ENCODE measurements around the gene MACROD2.

The MACROD2 gene

GRCh38 chr20:16030253-16030652 lies 2034.9 kb downstream of the MACROD2 start:
- no peak for FAIRE-seq

GRCh38 chr20:16035576-16035975 lies 2040.3 kb downstream of the MACROD2 start:
- FAIRE-seq, result no peak

- FAIRE-seq, result no peak
These were observed 2041.0 kb downstream of the MACROD2 start for GRCh38 chr20:16036331-16036730.

GRCh38 chr20:16040742-16041141 lies 2045.4 kb downstream of the MACROD2 start:
- FAIRE-seq, result no peak

GRCh38 chr20:16042731-16043130 lies 2047.4 kb downstream of the MACROD2 start:
- no peak for FAIRE-seq

- no peak for FAIRE-seq
These were observed 2048.6 kb downstream of the MACROD2 start for GRCh38 chr20:16043931-16044330.

- no peak for FAIRE-seq
These were observed 2053.6 kb downstream of the MACROD2 start for GRCh38 chr20:16048876-16049275.

- FAIRE-seq, result no peak
These were observed 2054.3 kb downstream of the MACROD2 start for GRCh38 chr20:16049529-16050093.

- no peak for FAIRE-seq
These were observed 2055.1 kb downstream of the MACROD2 start for GRCh38 chr20:16050366-16050765.

- no peak for FAIRE-seq
These were observed 2056.7 kb downstream of the MACROD2 start for GRCh38 chr20:16051968-16052367.

- no peak for FAIRE-seq
These were observed 2057.1 kb downstream of the MACROD2 start for GRCh38 chr20:16052456-16052855.

- FAIRE-seq, result no peak
These were observed 2059.7 kb downstream of the MACROD2 start for GRCh38 chr20:16054985-16055384.

GRCh38 chr20:16057651-16058050 lies 2062.3 kb downstream of the MACROD2 start:
- FAIRE-seq, result no peak

- FAIRE-seq, result no peak
These were observed 2063.0 kb downstream of the MACROD2 start for GRCh38 chr20:16058268-16058667.

- no peak for FAIRE-seq
These were observed 2064.5 kb downstream of the MACROD2 start for GRCh38 chr20:16059841-16060240.

- FAIRE-seq, result no peak
These were observed 2066.0 kb downstream of the MACROD2 start for GRCh38 chr20:16061351-16061750.

GRCh38 chr20:16062661-16063581 lies 2067.6 kb downstream of the MACROD2 start:
- no peak for FAIRE-seq

GRCh38 chr20:16063881-16064280 lies 2068.6 kb downstream of the MACROD2 start:
- FAIRE-seq, result no peak

- no peak for FAIRE-seq
These were observed 2069.8 kb downstream of the MACROD2 start for GRCh38 chr20:16064989-16065707.

GRCh38 chr20:16066571-16066970 lies 2071.3 kb downstream of the MACROD2 start:
- no peak for FAIRE-seq

GRCh38 chr20:16069389-16070010 lies 2074.2 kb downstream of the MACROD2 start:
- FAIRE-seq, result no peak

- no peak for FAIRE-seq
These were observed 2076.9 kb downstream of the MACROD2 start for GRCh38 chr20:16072220-16072619.

All from TTC549 (cell line).